HepG2 (cell line): ENCODE measurements around the gene ARPP21. TPM values are rescaled to one million over a fixed set of nuclear protein-coding genes. Genes with fewer than 3 reads are reported as not detected.

Experiments
- ATAC-seq: fragments of 200-7000 bp; cut with Tn5 transposase; 3 replicates; pipeline ENCODE4 v1.9.1; 2020; ENCODE audit warnings: mild to moderate bottlenecking, moderate library complexity
- BruUV-seq: library from RNA; stranded (reverse); fragments of 400-500 nt; replicated peaks from 2 replicates; lab custom pipeline; 2021; lab: Mats Ljungman, UMichigan
- CTCF ChIA-PET: fragments of 300-600 bp; formaldehyde crosslinking; extraction: SDS; loops from one replicate; lab custom pipeline; 2021; ENCODE audit warnings: low total read pairs, inconsistent platforms, low intra/inter-chr PET ratio; lab: Yijun Ruan, JAX
- POLR2A ChIA-PET: fragments of 350-600 bp; sonication (Branson Sonifier 250); formaldehyde crosslinking; loops from one replicate; lab custom pipeline; 2020; ENCODE audit warnings: antibody characterized with exemption, inconsistent platforms; lab: Yijun Ruan, JAX
- DNase-seq: peaks from one replicate; pipeline ENCODE4 v3.0.0-alpha.2; 2015; ENCODE audit warnings: low spot score
- FAIRE-seq: peaks from 3 replicates; lab custom pipeline; 2011; peaks lifted over from hg19 to GRCh38; lab: Jason Lieb, UNC
- H2AFZ ChIP-seq: one replicate; pipeline ENCODE4 v1.6.1; 2011; ENCODE audit warnings: low read length, inconsistent platforms
- H3K27ac ChIP-seq: fragments of 300-600 bp; 3 replicates; pipeline ENCODE4 v1.8.0; 2011; ENCODE audit warnings: mixed run types, mild to moderate bottlenecking, mixed read lengths, low read length, inconsistent platforms; ENCODE audit not compliant: insufficient read depth; ENCODE audit errors: extremely low read length
- H3K27me3 ChIP-seq, 2 experiments: fragments of 200-600 bp in 1 of 2; 2 replicates in 1 of 2; 3 replicates in 1 of 2; pipeline versions ENCODE4 v1.6.0 to v1.8.0; 2011; ENCODE audit warnings: low read length in 2 of 2, mild to moderate bottlenecking in 2 of 2, moderate library complexity in 2 of 2, inconsistent platforms in 1 of 2; ENCODE audit not compliant: insufficient read depth in 2 of 2, control insufficient read depth in 1 of 2
- H3K36me3 ChIP-seq, 2 experiments: fragments of 200-600 bp in 1 of 2; replicated peaks in 1 of 2; 2 replicates in 1 of 2; 3 replicates in 1 of 2; pipeline versions ENCODE4 v1.5.1 to v1.8.0; 2011; ENCODE audit warnings: low read length in 2 of 2, inconsistent platforms in 1 of 2; ENCODE audit not compliant: insufficient read depth in 2 of 2, control insufficient read depth in 1 of 2
- H3K4me1 ChIP-seq: 2 replicates; pipeline ENCODE4 v1.5.1; 2012; ENCODE audit warnings: low read length, inconsistent platforms; ENCODE audit not compliant: insufficient read depth
- H3K4me2 ChIP-seq: 2 replicates; pipeline ENCODE4 v1.6.0; 2011; ENCODE audit warnings: low read depth, low read length, inconsistent platforms
- H3K4me3 ChIP-seq, 3 experiments: fragments of 200-600 bp in 1 of 3; sonication (generic), shearing (Covaris generic) in 1 of 3; replicated peaks in 1 of 3; 2 replicates each; pipeline ENCODE4 v1.5.1; 2011 to 2016; ENCODE audit warnings: low read length in 3 of 3, inconsistent platforms in 2 of 3, low read depth in 2 of 3, mild to moderate bottlenecking in 2 of 3, control low read depth in 1 of 3, mixed read lengths in 1 of 3; ENCODE audit not compliant: insufficient read depth in 1 of 3
- H3K79me2 ChIP-seq: one replicate; pipeline ENCODE4 v1.6.1; 2011; ENCODE audit warnings: low read length, inconsistent platforms; ENCODE audit not compliant: insufficient read depth
- H3K9ac ChIP-seq: 2 replicates; pipeline ENCODE4 v1.6.0; 2011; ENCODE audit warnings: mild to moderate bottlenecking, low read depth, low read length, inconsistent platforms; ENCODE audit not compliant: insufficient read depth
- H3K9me3 ChIP-seq: 2 replicates; pipeline ENCODE4 v1.5.1; 2012; ENCODE audit warnings: mild to moderate bottlenecking, low read length
- H4K20me1 ChIP-seq: 2 replicates; pipeline ENCODE4 v1.6.0; 2011; ENCODE audit warnings: inconsistent platforms, mild to moderate bottlenecking, low read length, moderate library complexity; ENCODE audit not compliant: insufficient read depth
- BORCS8-MEF2B ChIP-seq: sonication (generic); formaldehyde crosslinking; IDR thresholded peaks from 2 replicates; pipeline ENCODE4 v1.8.0; 2022; ENCODE audit warnings: mild to moderate bottlenecking, missing genetic modification reagents
- BRF2 ChIP-seq: sonication (generic); formaldehyde crosslinking; IDR thresholded peaks from 2 replicates; pipeline ENCODE4 v1.8.1; 2022; ENCODE audit warnings: mild to moderate bottlenecking, missing genetic modification reagents
- NAIF1 ChIP-seq: sonication (generic); formaldehyde crosslinking; IDR thresholded peaks from 2 replicates; pipeline ENCODE4 v1.5.0; 2020; ENCODE audit warnings: mild to moderate bottlenecking, missing genetic modification reagents, borderline replicate concordance
- SRSF4 ChIP-seq: fragments of 200-400 bp; formaldehyde crosslinking; IDR thresholded peaks from one replicate; pipeline ENCODE4 v1.6.1; 2018; ENCODE audit warnings: mild to moderate bottlenecking, low read depth, low read length, moderate library complexity; ENCODE audit not compliant: poor library complexity, severe bottlenecking
- U2AF1 ChIP-seq: fragments of 200-400 bp; formaldehyde crosslinking; optimal IDR thresholded peaks from 2 replicates; pipeline ENCODE3; 2017; ENCODE audit warnings: mild to moderate bottlenecking, low read depth, low read length
- ZBTB44 ChIP-seq: sonication (generic); formaldehyde crosslinking; IDR thresholded peaks from 2 replicates; pipeline ENCODE4 v1.4.0; 2020; ENCODE audit warnings: missing genetic modification reagents
- ZFP1 ChIP-seq: IDR thresholded peaks from 2 replicates; pipeline ENCODE4 v1.6.1; 2016
- ZNF124 ChIP-seq: sonication (generic); formaldehyde crosslinking; IDR thresholded peaks from 2 replicates; pipeline ENCODE4 v1.4.0; 2020; ENCODE audit warnings: missing genetic modification reagents
- ZNF232 ChIP-seq: sonication (generic); formaldehyde crosslinking; IDR thresholded peaks from 2 replicates; pipeline ENCODE4 v1.4.0; 2020; ENCODE audit warnings: missing genetic modification reagents, borderline replicate concordance
- ZNF543 ChIP-seq: sonication (generic); formaldehyde crosslinking; IDR thresholded peaks from 2 replicates; pipeline ENCODE4 v1.4.0; 2020; ENCODE audit warnings: mild to moderate bottlenecking, missing genetic modification reagents
- ZNF674 ChIP-seq: sonication (generic); formaldehyde crosslinking; IDR thresholded peaks from 2 replicates; pipeline ENCODE4 v1.5.0; 2020; ENCODE audit warnings: low read depth, mild to moderate bottlenecking, missing genetic modification reagents
- ZNF724P ChIP-seq: sonication (generic); formaldehyde crosslinking; IDR thresholded peaks from 2 replicates; pipeline ENCODE4 v1.8.0; 2022; ENCODE audit warnings: missing genetic modification reagents, borderline replicate concordance
- ZNF746 ChIP-seq: sonication (generic); formaldehyde crosslinking; IDR thresholded peaks from 2 replicates; pipeline ENCODE4 v1.8.0; 2022; ENCODE audit warnings: mild to moderate bottlenecking, missing genetic modification reagents
- ZUFSP ChIP-seq: sonication (generic); formaldehyde crosslinking; IDR thresholded peaks from 2 replicates; pipeline ENCODE4 v1.9.0; 2021; ENCODE audit warnings: missing genetic modification reagents, mild to moderate bottlenecking, borderline replicate concordance
- WGBS: methylation state at CpG from one replicate; pipeline ENCODE4 v1.1.6; 2017; ENCODE audit warnings: low lambda C conversion rate; 5-methylcytosine and 5-hydroxymethylcytosine counted together
- in situ Hi-C: cut with HindIII; loops from 2 replicates; pipeline ENCODE4 v1.10.0; 2017; ENCODE audit warnings: low pct_unique_long_range_greater_than_20kb; ENCODE audit not compliant: extremely low pct_ligation_motif_present
- intact Hi-C: fragments of 100-400 bp; cut with micrococcal nuclease; formaldehyde crosslinking; loops from one replicate; pipeline ENCODE4 v1.10.0; 2022; ENCODE audit not compliant: unreplicated experiment
- polyA plus RNA-seq, 8 experiments: library from polyadenylated mRNA; depleted of rRNA in 3 of 8; stranded (reverse) in 7 of 8; unstranded in 1 of 8; fragments of >200 nt; fragmentation: Illumina TruSeq in 4 of 8; extraction: Trizol in 4 of 8; gene quantifications; 2 replicates each; pipeline versions ENCODE4 v1.2.1 to v1.2.3, GENCODE V29; 2011 to 2016; ENCODE audit warnings: low read depth in 4 of 8, missing spikeins in 1 of 8, mixed read lengths in 1 of 8; ENCODE audit not compliant: insufficient read depth in 1 of 8
- total RNA-seq, 5 experiments: library from RNA; depleted of rRNA; stranded (reverse); fragments of >200 nt; fragmentation: Illumina TruSeq; extraction: Trizol; gene quantifications; 2 replicates each; pipeline ENCODE4 v1.2.3, GENCODE V29; 2016; ENCODE audit warnings: low read depth in 1 of 5
- TF ChIP-seq, protein P1 (sequence below): sonication (generic); formaldehyde crosslinking; IDR thresholded peaks from 2 replicates; pipeline ENCODE4 v1.5.1; 2020; ENCODE audit warnings: mild to moderate bottlenecking, moderate library complexity, missing genetic modification reagents
- TF ChIP-seq, protein P2 (sequence below): sonication (generic); formaldehyde crosslinking; IDR thresholded peaks from 2 replicates; pipeline ENCODE4 v1.8.1; 2023; ENCODE audit warnings: mild to moderate bottlenecking, inconsistent platforms, moderate library complexity, missing genetic modification reagents, borderline replicate concordance

The ARPP21 gene
- total and polyA plus RNA-seq, 2 of the 13 experiments (the other 11 are each of a cell fraction or from before 2014, with no cell fraction given), result not detected

DNA sequence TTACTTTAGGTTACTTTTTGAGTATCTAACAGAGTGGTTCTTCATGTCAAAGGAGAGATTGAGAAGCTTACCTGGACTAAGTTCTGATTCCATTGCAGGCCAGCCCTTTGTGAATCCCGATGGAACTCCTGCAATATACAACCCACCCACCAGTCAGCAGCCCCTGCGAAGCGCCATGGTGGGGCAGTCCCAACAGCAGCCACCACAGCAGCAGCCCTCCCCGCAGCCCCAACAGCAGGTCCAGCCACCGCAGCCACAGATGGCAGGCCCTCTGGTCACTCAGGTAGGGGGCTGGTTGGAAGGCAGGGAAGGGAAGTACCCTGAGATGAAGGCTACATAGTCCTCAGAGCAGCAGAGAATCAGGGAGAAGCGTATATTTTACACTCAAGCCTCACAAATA lies 97.8 kb downstream of the ARPP21 start (continued):
- TF ChIP-seq NAIF1 (CRISPR knock-in tag) (no peak), U2AF1 (no peak), BRF2 (CRISPR knock-in tag) (no peak)

- Histone ChIP-seq H3K79me2 (no peaks in the 10 kb centered on the region), H4K20me1 (no peaks in the 10 kb centered on the region), H3K9me3 (no peaks in the 10 kb centered on the region), H3K4me1 (no peaks in the 10 kb centered on the region), H3K4me3 (no peak overlapping the region), H2AFZ (no peak overlapping the region), H3K36me3 (no peaks in the 10 kb centered on the region), H3K27ac (no peak overlapping the region), H3K9ac (no peak overlapping the region), H3K4me2 (no peak overlapping the region), H3K27me3 (no peaks in the 10 kb centered on the region)
- 37% methylated on average over 4 of the region's 4 CpGs for WGBS
- BruUV-seq, result no TSS peak
- CTCF ChIA-PET, result no interaction called here
- ATAC-seq, result no peak
- intact Hi-C loops (no loop called here), in situ Hi-C loops (no loop called here)
- no peak for FAIRE-seq
- POLR2A ChIA-PET, result no interaction called here
- TF ChIP-seq ZNF232 (no peak), ZNF724P (no peak), ZNF746 (CRISPR knock-in tag) (no peak), ZNF124 (CRISPR knock-in tag) (no peak), ZFP1 (CRISPR knock-in tag) (no peak), ZBTB44 (CRISPR knock-in tag) (no peak), SRSF4 (no peak), ZNF543 (CRISPR knock-in tag) (no peak), ZUFSP (no peak), ZNF674 (CRISPR knock-in tag) (no peak), BORCS8-MEF2B (no peak)
- TF ChIP-seq, protein P1, sequence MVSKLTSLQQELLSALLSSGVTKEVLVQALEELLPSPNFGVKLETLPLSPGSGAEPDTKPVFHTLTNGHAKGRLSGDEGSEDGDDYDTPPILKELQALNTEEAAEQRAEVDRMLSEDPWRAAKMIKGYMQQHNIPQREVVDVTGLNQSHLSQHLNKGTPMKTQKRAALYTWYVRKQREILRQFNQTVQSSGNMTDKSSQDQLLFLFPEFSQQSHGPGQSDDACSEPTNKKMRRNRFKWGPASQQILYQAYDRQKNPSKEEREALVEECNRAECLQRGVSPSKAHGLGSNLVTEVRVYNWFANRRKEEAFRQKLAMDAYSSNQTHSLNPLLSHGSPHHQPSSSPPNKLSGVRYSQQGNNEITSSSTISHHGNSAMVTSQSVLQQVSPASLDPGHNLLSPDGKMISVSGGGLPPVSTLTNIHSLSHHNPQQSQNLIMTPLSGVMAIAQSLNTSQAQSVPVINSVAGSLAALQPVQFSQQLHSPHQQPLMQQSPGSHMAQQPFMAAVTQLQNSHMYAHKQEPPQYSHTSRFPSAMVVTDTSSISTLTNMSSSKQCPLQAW (CRISPR knock-in tag), result no peak
- TF ChIP-seq, protein P2, sequence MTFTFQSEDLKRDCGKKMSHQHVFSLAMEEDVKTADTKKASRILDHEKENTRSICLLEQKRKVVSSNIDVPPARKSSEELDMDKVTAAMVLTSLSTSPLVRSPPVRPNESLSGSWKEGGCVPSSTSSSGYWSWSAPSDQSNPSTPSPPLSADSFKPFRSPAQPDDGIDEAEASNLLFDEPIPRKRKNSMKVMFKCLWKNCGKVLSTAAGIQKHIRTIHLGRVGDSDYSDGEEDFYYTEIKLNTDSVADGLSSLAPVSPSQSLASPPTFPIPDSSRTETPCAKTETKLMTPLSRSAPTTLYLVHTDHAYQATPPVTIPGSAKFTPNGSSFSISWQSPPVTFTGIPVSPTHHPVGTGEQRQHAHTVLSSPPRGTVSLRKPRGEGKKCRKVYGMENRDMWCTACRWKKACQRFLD, result no peak
- no peak for DNase-seq
These were observed 98.2 kb downstream of the ARPP21 start for GRCh38 chr3:35737527-35737926.
